Measurements from ENCODE around the gene TEDDM1.

TEDDM1 gene

DNA sequence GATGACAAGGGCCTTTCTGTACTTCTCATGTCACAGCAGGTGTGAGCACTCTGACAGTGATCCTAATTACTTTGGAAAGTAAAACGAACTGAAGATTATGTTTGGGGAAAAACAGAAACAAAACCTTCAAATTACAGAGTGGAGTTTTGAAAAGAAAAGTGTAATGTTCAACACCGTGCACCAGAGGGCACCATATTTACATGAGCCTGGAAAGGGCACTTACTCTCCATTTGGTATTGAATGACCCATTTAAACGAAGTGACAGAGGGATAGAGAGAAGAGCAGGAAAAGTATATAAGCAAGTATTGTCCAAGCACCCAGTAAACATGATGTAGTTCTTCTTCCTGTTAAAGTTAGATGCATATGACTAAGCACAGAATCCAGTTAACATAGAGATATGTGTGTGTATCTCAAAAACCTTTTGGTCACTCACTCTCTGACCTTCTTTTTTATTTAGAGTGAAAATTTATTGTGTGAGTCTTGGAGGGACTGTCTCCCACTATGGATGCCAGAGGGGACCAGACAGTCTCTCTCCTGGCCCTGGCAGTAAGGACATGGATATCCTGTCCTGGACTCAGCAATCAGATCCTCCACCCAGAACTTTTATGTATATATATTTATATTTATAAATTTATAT, 45.7 kb upstream of the TEDDM1 start:
- H3K4me1 ChIP-seq (ENCODE audit: low read length): peaks cover 57% of the 10 kb centered on the region
- no peak for TF ChIP-seq EZH2phosphoT487 (IDR thresholded peaks at IDR 0.05; ENCODE audit: low read depth)
- TF ChIP-seq, protein P1, sequence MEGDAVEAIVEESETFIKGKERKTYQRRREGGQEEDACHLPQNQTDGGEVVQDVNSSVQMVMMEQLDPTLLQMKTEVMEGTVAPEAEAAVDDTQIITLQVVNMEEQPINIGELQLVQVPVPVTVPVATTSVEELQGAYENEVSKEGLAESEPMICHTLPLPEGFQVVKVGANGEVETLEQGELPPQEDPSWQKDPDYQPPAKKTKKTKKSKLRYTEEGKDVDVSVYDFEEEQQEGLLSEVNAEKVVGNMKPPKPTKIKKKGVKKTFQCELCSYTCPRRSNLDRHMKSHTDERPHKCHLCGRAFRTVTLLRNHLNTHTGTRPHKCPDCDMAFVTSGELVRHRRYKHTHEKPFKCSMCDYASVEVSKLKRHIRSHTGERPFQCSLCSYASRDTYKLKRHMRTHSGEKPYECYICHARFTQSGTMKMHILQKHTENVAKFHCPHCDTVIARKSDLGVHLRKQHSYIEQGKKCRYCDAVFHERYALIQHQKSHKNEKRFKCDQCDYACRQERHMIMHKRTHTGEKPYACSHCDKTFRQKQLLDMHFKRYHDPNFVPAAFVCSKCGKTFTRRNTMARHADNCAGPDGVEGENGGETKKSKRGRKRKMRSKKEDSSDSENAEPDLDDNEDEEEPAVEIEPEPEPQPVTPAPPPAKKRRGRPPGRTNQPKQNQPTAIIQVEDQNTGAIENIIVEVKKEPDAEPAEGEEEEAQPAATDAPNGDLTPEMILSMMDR (IDR thresholded peaks at IDR 0.05; ENCODE audit: low read depth, low read length): peak; percentile 92
- peak overlapping the region; percentile 99 for H2AFZ ChIP-seq (ENCODE audit: low read depth, low read length)
- H3K4me3 ChIP-seq (ENCODE audit: low read length): peak overlapping the region; percentile 71
- no peaks in the 10 kb centered on the region for H3K9me3 ChIP-seq (ENCODE audit: insufficient read depth, low read length)
- no peaks in the 10 kb centered on the region for H3K79me2 ChIP-seq (ENCODE audit: low read length)
- no peaks in the 10 kb centered on the region for H3K27me3 ChIP-seq (ENCODE audit: low read depth, low read length)
- peak overlapping the region; percentile 90 for H3K4me2 ChIP-seq (ENCODE audit: low read length)
- H4K20me1 ChIP-seq (ENCODE audit: insufficient read depth, low read length): no peaks in the 10 kb centered on the region
- H3K27ac ChIP-seq (ENCODE audit: low read length): peak overlapping the region; percentile 89
- H3K36me3 ChIP-seq (replicated peaks; ENCODE audit: low read depth, low read length): no peaks in the 10 kb centered on the region
- H3K9ac ChIP-seq (ENCODE audit: low read length): peak overlapping the region; percentile 68

DNA sequence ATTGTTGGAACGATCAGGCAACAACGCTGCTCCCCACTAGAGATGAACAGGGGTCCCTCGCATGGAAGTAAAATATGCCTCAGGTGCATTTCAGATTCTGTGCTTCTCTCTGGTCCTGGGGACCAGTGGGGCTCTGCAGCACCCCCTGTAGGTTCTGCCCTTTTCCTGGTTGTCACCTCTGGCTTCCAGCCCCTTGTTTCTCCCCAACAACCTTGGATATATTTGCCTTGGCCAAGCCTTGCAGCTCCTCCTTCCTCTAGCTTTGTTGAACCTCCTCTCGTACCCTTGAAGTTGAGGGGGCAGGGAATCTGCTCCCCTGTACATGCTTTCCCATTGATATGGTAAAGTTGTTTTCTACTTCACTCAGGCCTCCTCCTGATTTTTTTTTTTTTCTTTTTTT, 44.0 kb upstream of the TEDDM1 start:
- Histone ChIP-seq H3K27me3 (ENCODE audit: low read depth, low read length) (no peaks in the 10 kb centered on the region), H3K27ac (ENCODE audit: low read length) (peak overlapping the region; percentile 89; the same call in 1 of the 2 replicates), H3K4me1 (ENCODE audit: low read length) (peaks cover 59% of the 10 kb centered on the region), H4K20me1 (ENCODE audit: insufficient read depth, low read length) (no peaks in the 10 kb centered on the region), H3K4me2 (ENCODE audit: low read length) (peak overlapping the region; percentile 90), H3K36me3 (replicated peaks; ENCODE audit: low read depth, low read length) (no peaks in the 10 kb centered on the region), H3K4me3 (ENCODE audit: low read length) (no peak overlapping the region), H3K9me3 (ENCODE audit: insufficient read depth, low read length) (no peaks in the 10 kb centered on the region), H2AFZ (ENCODE audit: low read depth, low read length) (no peak overlapping the region), H3K9ac (ENCODE audit: low read length) (no peak overlapping the region; the same call in 1 of the 2 replicates), H3K79me2 (ENCODE audit: low read length) (no peaks in the 10 kb centered on the region)
- TF ChIP-seq, protein P1 (IDR thresholded peaks at IDR 0.05; ENCODE audit: low read depth, low read length): peak; percentile 43
- TF ChIP-seq EZH2phosphoT487 (IDR thresholded peaks at IDR 0.05; ENCODE audit: low read depth): no peak

DNA sequence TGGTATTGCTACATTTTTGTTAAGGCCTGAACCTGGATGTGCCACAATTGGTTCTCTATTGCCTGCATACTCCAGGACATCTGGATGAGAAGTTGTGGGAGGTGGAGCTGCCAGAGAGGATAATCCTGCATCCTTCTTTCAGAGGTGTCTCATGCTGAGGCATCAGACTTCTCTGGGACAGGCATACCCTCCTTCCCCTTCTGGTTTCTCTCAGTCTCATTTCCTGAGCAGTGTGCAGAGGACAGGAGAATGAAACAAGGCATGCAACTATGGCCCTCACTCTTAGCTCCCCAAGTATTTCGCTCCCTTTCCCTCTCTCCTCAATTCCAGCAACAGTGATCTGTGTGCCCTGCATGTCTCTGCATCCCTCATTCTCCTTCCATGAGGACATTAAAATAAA, 41.9 kb upstream of the TEDDM1 start:
- Histone ChIP-seq H3K27ac (ENCODE audit: low read length) (no peak overlapping the region), H3K4me2 (ENCODE audit: low read length) (peak overlapping the region; percentile 27; the same call in 1 of the 2 replicates), H3K9ac (ENCODE audit: low read length) (no peak overlapping the region), H2AFZ (ENCODE audit: low read depth, low read length) (no peak overlapping the region), H3K27me3 (ENCODE audit: low read depth, low read length) (0 out of 2 replicates have a peak, but pooled peaks cover 4% of the 10 kb centered on the region), H3K79me2 (ENCODE audit: low read length) (no peaks in the 10 kb centered on the region), H3K9me3 (ENCODE audit: insufficient read depth, low read length) (peaks cover 7% of the 10 kb centered on the region; the same call in 1 of the 2 replicates), H3K36me3 (replicated peaks; ENCODE audit: low read depth, low read length) (no peaks in the 10 kb centered on the region), H3K4me1 (ENCODE audit: low read length) (peaks cover 45% of the 10 kb centered on the region), H3K4me3 (ENCODE audit: low read length) (no peak overlapping the region), H4K20me1 (ENCODE audit: insufficient read depth, low read length) (no peaks in the 10 kb centered on the region)
- TF ChIP-seq, protein P1 (IDR thresholded peaks at IDR 0.05; ENCODE audit: low read depth, low read length): no peak
- TF ChIP-seq EZH2phosphoT487 (IDR thresholded peaks at IDR 0.05; ENCODE audit: low read depth): no peak

DNA sequence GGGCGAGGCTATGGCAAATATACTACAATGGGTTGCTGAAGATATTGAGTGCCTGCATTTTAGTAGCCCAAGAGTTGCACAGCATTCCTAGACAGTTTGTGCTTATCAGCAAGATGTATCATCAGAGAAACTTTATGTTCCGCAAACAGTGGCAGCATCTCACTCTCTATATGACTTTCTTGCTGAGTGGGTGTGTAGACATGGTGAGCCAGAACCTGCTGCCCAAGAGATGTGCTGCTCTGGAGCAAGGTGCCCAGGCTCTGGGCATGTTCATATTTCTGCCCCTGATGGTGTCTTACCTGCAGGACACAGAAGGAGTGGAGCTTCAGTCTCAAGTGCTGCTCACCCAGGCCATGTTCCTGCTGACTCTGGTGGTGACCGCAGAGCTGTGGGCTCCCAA, 41.3 kb upstream of the TEDDM1 start:
- no peaks in the 10 kb centered on the region for H3K79me2 ChIP-seq (ENCODE audit: low read length)
- H3K4me1 ChIP-seq (ENCODE audit: low read length): peaks cover 44% of the 10 kb centered on the region
- no peaks in the 10 kb centered on the region for H4K20me1 ChIP-seq (ENCODE audit: insufficient read depth, low read length)
- H3K9ac ChIP-seq (ENCODE audit: low read length): no peak overlapping the region
- TF ChIP-seq, protein P1 (IDR thresholded peaks at IDR 0.05; ENCODE audit: low read depth, low read length): no peak
- TF ChIP-seq EZH2phosphoT487 (IDR thresholded peaks at IDR 0.05; ENCODE audit: low read depth): no peak
- H3K27ac ChIP-seq (ENCODE audit: low read length): no peak overlapping the region
- no peak overlapping the region for H3K4me3 ChIP-seq (ENCODE audit: low read length)
- H3K36me3 ChIP-seq (replicated peaks; ENCODE audit: low read depth, low read length): no peaks in the 10 kb centered on the region
- H3K27me3 ChIP-seq (ENCODE audit: low read depth, low read length): peaks cover 8% of the 10 kb centered on the region; the same call in 1 of the 2 replicates
- peaks cover 7% of the 10 kb centered on the region; the same call in 1 of the 2 replicates for H3K9me3 ChIP-seq (ENCODE audit: insufficient read depth, low read length)
- no peak overlapping the region for H2AFZ ChIP-seq (ENCODE audit: low read depth, low read length)
- H3K4me2 ChIP-seq (ENCODE audit: low read length): peak overlapping the region; percentile 27

Data from OCI-LY3 (cell line).